Left ventricle myocardium inferior (tissue), 1 donor: Measurements from ENCODE around the gene SYT17. TPM values are rescaled to one million over a fixed set of nuclear protein-coding genes. Genes with fewer than 3 reads are reported as not detected.
A peak's percentile ranks its signal among the peaks of the same experiment; 100 is the strongest.

Source experiments
- DNase-seq: peaks from one replicate; pipeline ENCODE4 v3.0.0-alpha.2; 2020
- H3K27ac ChIP-seq: fragments of 200-600 bp; replicated peaks from 2 replicates; pipeline ENCODE4 v1.8.0; 2021
- H3K27me3 ChIP-seq: fragments of 200-600 bp; 2 replicates; pipeline ENCODE4 v1.8.0; 2021; ENCODE audit warnings: low read depth
- H3K36me3 ChIP-seq: fragments of 200-600 bp; 2 replicates; pipeline ENCODE4 v1.8.0; 2021
- H3K4me1 ChIP-seq: fragments of 200-600 bp; 2 replicates; pipeline ENCODE4 v1.8.0; 2021
- H3K4me3 ChIP-seq: fragments of 200-600 bp; 2 replicates; pipeline ENCODE4 v1.8.0; 2021; ENCODE audit warnings: mild to moderate bottlenecking, moderate library complexity
- H3K9me3 ChIP-seq: fragments of 200-600 bp; replicated peaks from 2 replicates; pipeline ENCODE4 v1.8.0; 2021
- intact Hi-C: fragments of 100-400 bp; cut with micrococcal nuclease; formaldehyde crosslinking; loops from one replicate; pipeline ENCODE4 v1.11.0; 2022
- total RNA-seq: library from RNA; stranded (reverse); fragmentation: NEBNext Ultra II Directional; extraction: Animal tissue kit (Norgen Biotek cat#: 25700); gene quantifications from one replicate; pipeline ENCODE4 v1.2.1, GENCODE V29; 2021
- TF ChIP-seq, protein P1 (sequence below): fragments of 200-600 bp; IDR thresholded peaks from 2 replicates; pipeline ENCODE4 v1.8.0; 2021; ENCODE audit warnings: antibody characterized with exemption, mild to moderate bottlenecking, borderline replicate concordance
- donor health status: DM: no; HTN: yes; CAD: no; lungs with severe emphysema.

SYT17 gene
- total RNA-seq, 1 donor from 2014 or later: 0.49 TPM

DNA sequence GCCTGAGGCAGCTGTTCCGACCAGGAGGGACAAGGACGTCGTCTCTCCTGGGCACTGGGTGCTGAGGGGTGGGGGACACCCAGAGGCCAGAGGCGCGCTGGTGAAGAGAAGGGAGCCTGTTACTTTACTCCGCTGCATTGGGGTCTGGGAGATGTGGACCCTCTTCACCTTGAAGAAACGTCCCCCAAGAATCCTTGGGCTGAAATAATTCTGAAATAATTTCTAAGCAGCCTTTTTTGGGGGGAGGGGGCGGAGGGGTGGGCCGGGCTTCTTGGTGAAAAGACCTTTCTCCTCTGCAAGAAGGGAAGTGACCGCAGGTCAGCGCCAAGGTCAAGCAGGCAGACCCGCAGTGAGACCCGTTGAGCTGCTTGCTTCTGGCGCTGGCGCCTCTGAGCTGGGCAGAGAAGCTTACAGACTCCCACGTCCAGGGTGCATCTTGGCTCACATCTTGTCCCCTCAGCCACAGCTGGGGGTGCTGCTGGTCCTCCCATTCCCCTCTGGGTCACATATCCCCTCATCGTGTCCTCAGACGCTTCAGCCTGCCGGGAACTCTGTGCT lies 1.1 kb downstream of the SYT17 start:
- DNase-seq: no peak
- H3K4me1 ChIP-seq: peaks cover 19% of the 10 kb centered on the region
- H3K9me3 ChIP-seq: no peaks in the 10 kb centered on the region

DNA sequence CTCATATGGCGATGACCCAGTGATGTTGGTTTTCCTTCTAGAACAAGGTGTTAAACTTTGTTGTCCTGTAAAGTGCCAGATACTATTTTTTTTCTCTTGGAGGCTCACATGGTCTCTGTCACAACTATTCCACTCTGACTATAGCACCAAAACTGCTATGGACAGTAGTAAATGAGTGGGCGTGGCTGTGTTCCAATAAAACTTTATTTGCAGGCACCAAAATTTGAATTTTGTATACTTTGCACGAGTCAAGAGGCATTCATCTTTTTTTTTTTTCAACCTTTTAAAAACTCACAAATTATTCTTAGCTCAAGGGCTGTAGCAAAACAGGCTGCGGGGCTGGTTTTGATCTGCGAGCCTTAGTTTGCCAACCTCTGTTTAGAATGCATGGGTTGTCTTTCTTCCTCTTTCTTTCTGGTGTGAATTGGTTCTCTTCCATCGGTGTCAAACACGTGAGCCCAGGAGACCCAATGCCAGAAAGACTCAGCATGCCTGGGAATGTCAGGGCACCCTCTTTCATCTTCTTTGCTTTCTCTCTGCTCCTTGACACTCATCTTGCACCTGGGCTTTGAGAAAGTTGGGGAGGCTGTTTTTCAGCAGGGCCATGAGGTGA lies 2.1 kb downstream of the SYT17 start:
- no peak for DNase-seq
- TF ChIP-seq, protein P1, sequence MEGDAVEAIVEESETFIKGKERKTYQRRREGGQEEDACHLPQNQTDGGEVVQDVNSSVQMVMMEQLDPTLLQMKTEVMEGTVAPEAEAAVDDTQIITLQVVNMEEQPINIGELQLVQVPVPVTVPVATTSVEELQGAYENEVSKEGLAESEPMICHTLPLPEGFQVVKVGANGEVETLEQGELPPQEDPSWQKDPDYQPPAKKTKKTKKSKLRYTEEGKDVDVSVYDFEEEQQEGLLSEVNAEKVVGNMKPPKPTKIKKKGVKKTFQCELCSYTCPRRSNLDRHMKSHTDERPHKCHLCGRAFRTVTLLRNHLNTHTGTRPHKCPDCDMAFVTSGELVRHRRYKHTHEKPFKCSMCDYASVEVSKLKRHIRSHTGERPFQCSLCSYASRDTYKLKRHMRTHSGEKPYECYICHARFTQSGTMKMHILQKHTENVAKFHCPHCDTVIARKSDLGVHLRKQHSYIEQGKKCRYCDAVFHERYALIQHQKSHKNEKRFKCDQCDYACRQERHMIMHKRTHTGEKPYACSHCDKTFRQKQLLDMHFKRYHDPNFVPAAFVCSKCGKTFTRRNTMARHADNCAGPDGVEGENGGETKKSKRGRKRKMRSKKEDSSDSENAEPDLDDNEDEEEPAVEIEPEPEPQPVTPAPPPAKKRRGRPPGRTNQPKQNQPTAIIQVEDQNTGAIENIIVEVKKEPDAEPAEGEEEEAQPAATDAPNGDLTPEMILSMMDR: no peak
- Histone ChIP-seq H3K36me3 (no peaks in the 10 kb centered on the region), H3K9me3 (no peaks in the 10 kb centered on the region), H3K27ac (no peak overlapping the region), H3K27me3 (peaks cover 58% of the 10 kb centered on the region), H3K4me1 (peaks cover 19% of the 10 kb centered on the region), H3K4me3 (no peak overlapping the region)
- intact Hi-C loops: loop anchor here (10.0 kb wide), 1 partner anchor 85 kb away; no protein-coding TSS in a partner anchor

More for the DNA sequence above, 1.1 kb downstream of the SYT17 start:
- TF ChIP-seq, protein P1: no peak
- peak overlapping the region; percentile 72 for H3K4me3 ChIP-seq
- H3K27ac ChIP-seq: no peak overlapping the region
- no peaks in the 10 kb centered on the region for H3K36me3 ChIP-seq
- H3K27me3 ChIP-seq: peaks cover 58% of the 10 kb centered on the region
- intact Hi-C loops: loop anchor here (10.0 kb wide), 1 partner anchor 206 kb away; no protein-coding TSS in a partner anchor

DNA sequence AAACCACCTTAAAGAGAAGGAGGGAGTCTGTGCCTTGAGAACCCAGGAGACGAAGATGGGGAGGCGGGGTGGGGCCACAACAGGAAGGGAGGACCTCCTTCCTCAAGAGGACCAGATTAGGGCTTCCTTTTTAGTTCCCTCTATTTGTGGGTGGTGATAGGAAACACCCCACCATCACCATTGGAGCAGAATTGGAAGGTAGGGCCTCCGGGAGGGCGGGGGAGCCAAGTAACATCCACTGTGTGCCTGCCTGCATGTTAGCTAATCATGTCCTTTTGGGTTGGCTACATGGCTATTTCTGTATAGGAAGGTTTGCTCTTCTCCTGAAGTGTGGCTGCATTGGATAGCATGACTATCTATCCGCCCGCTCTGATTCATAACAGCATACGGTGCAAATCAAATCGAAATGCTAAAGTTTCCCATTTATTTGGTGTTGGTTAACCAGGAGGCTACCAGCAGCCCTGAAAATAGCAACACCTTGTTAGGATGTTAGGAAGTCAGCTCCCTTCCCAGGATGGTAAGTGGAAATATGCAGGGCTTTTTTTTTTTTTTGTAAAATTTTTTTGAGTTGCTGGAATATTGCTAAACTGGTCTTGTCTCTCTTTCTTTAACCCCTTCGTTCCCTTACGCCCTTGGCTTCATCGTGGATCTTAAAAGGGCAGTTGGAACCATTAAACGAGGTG lies 4.2 kb downstream of the SYT17 start:
- H3K4me1 ChIP-seq: peaks cover 18% of the 10 kb centered on the region
- intact Hi-C loops: loop anchor here (10.0 kb wide), 1 partner anchor 87 kb away; no protein-coding TSS in a partner anchor
- no peaks in the 10 kb centered on the region for H3K9me3 ChIP-seq
- TF ChIP-seq, protein P1: no peak
- no peaks in the 10 kb centered on the region for H3K36me3 ChIP-seq
- DNase-seq: no peak
- no peak overlapping the region for H3K4me3 ChIP-seq
- peaks cover 55% of the 10 kb centered on the region for H3K27me3 ChIP-seq
- H3K27ac ChIP-seq: no peak overlapping the region

DNA sequence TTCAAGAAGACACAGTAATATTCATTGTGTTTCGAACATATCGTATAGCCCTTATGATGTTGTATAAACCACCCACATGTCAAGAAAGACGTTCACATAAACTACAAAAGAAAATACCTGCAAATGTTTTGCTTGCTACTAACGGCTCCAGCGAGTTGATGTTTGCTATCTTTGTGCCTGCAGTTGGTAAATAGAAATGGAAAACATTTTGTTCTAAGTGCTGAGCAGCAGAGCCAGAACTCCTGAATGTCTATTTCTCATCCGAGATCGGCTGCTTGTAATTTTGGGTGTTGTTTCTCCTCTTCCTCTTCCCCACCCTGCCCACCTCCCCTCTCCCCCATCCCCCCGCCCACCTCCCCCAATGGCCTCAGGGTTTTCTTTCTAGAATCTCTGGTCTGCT lies 5.0 kb downstream of the SYT17 start:
- Histone ChIP-seq H3K27me3 (peaks cover 47% of the 10 kb centered on the region), H3K4me3 (no peak overlapping the region), H3K9me3 (no peaks in the 10 kb centered on the region), H3K27ac (no peak overlapping the region), H3K36me3 (no peaks in the 10 kb centered on the region), H3K4me1 (peaks cover 9% of the 10 kb centered on the region)
- no peak for DNase-seq
- TF ChIP-seq, protein P1: no peak
- intact Hi-C loops: loop anchor here (10.0 kb wide), 1 partner anchor 88 kb away; no protein-coding TSS in a partner anchor

DNA sequence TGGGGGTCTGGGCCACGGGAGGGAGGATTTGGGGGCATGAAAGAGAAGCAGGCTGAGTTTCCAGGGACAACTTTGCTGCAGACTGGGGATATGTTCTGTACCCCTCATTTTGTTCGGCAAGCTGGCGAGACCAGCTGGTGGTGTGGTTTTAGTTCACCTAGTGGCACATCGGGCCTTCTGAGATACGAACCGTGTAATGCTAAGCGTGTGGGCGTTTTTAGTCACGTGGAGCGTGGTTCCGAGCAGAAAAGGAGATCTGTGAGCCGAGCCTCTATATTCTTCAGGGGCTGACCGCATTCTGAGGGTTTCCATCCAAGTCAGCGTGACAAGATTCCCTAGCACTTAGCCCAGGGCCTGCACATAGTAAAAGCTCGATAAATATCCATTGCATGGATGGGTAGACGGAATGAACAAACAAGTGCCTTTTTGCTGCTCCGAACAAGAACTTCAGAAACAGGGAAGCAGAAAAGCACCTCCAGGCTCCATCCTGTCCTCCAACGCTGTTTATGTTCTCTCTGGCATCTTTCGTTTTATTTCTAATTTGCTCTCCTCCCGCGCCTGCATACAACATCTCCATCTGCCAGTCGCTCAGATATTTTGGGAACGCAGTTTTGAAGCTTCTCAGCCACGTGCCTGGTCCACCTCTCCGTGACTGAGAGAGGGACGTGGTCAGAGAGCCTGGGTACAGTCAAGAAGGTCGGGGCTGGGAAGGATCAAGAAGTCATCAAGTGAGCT lies 5.8 kb downstream of the SYT17 start:
- peak overlapping the region; percentile 10 for H3K4me3 ChIP-seq
- H3K36me3 ChIP-seq: no peaks in the 10 kb centered on the region
- H3K27me3 ChIP-seq: peaks cover 39% of the 10 kb centered on the region
- H3K4me1 ChIP-seq: peaks cover 2% of the 10 kb centered on the region
- TF ChIP-seq, protein P1: no peak
- H3K27ac ChIP-seq: peak overlapping the region; percentile 3
- no peaks in the 10 kb centered on the region for H3K9me3 ChIP-seq
- intact Hi-C loops: loop anchor here (10.0 kb wide), 1 partner anchor 89 kb away; no protein-coding TSS in a partner anchor
- DNase-seq: no peak
